OCI-LY7 (cell line): ENCODE data around the gene RBM33.

Experiments used
- EZH2phosphoT487 ChIP-seq: fragments of 200-600 bp; sonication (generic); IDR thresholded peaks from 2 replicates; pipeline ENCODE4 v1.6.1; 2018; ENCODE audit warnings: low read depth, borderline replicate concordance, mild to moderate bottlenecking, mixed run types, antibody characterized with exemption, low read length, moderate library complexity, mixed read lengths
- TF ChIP-seq, protein P1 (sequence below): fragments of 200-600 bp; sonication (generic); conservative IDR thresholded peaks from 2 replicates; pipeline ENCODE4 v1.5.1; 2014; ENCODE audit warnings: mild to moderate bottlenecking, antibody characterized with exemption, low read length, moderate library complexity, mixed read lengths

DNA sequence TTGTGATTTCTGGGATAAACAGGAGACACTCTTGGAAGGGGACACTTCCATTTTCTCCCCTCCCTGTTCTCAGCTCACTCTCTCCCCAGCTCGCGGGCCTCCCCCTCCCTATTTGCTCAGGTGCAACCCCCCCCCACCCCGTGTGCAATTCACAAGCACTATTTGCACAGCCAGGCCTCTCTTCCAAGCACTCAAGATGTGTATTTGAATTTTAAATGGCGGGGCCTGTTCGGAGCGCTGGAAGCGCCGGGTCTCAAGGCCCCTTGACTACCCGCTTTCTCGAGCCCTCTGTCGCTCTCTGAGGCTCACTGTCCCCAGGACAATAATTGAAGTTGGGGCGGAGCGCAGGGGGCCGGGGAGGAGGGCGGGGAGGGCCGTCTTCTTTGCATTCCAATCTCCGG is 160.0 kb downstream of the RBM33 start:
- no peak for TF ChIP-seq EZH2phosphoT487
- TF ChIP-seq, protein P1, sequence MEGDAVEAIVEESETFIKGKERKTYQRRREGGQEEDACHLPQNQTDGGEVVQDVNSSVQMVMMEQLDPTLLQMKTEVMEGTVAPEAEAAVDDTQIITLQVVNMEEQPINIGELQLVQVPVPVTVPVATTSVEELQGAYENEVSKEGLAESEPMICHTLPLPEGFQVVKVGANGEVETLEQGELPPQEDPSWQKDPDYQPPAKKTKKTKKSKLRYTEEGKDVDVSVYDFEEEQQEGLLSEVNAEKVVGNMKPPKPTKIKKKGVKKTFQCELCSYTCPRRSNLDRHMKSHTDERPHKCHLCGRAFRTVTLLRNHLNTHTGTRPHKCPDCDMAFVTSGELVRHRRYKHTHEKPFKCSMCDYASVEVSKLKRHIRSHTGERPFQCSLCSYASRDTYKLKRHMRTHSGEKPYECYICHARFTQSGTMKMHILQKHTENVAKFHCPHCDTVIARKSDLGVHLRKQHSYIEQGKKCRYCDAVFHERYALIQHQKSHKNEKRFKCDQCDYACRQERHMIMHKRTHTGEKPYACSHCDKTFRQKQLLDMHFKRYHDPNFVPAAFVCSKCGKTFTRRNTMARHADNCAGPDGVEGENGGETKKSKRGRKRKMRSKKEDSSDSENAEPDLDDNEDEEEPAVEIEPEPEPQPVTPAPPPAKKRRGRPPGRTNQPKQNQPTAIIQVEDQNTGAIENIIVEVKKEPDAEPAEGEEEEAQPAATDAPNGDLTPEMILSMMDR, result no peak
